HEK293T (cell line): ENCODE data around the gene RPP14.

Source experiments
- BHLHE40 ChIP-seq: fragments of 450-650 bp; IDR thresholded peaks from 2 replicates; pipeline ENCODE4 v1.6.1; 2016; ENCODE audit warnings: mild to moderate bottlenecking, moderate library complexity, borderline replicate concordance
- CTBP1 ChIP-seq: fragments of 450-650 bp; IDR thresholded peaks from 2 replicates; pipeline ENCODE4 v1.6.1; 2016; ENCODE audit warnings: borderline replicate concordance
- ELF4 ChIP-seq: fragments of 450-650 bp; IDR thresholded peaks from 2 replicates; pipeline ENCODE4 v1.6.1; 2017; ENCODE audit warnings: antibody characterized with exemption
- FOXA1 ChIP-seq: fragments of 450-650 bp; IDR thresholded peaks from 2 replicates; pipeline ENCODE4 v1.6.1; 2016; ENCODE audit warnings: mild to moderate bottlenecking
- FOXK2 ChIP-seq: fragments of 450-650 bp; IDR thresholded peaks from 2 replicates; pipeline ENCODE4 v1.6.1; 2016; ENCODE audit warnings: mild to moderate bottlenecking
- FOXM1 ChIP-seq: fragments of 450-650 bp; IDR thresholded peaks from 2 replicates; pipeline ENCODE4 v1.6.1; 2017; ENCODE audit warnings: mild to moderate bottlenecking, borderline replicate concordance
- HDGF ChIP-seq: fragments of 450-650 bp; IDR thresholded peaks from 2 replicates; pipeline ENCODE4 v1.6.1; 2017; ENCODE audit warnings: antibody characterized with exemption, borderline replicate concordance
- LEF1 ChIP-seq: fragments of 450-650 bp; IDR thresholded peaks from 2 replicates; pipeline ENCODE4 v1.6.1; 2017; ENCODE audit warnings: mild to moderate bottlenecking, borderline replicate concordance
- NFRKB ChIP-seq: fragments of 450-650 bp; IDR thresholded peaks from 2 replicates; pipeline ENCODE4 v1.6.1; 2016; ENCODE audit warnings: mild to moderate bottlenecking, moderate library complexity
- SP1 ChIP-seq: fragments of 450-650 bp; IDR thresholded peaks from 2 replicates; pipeline ENCODE4 v1.6.1; 2017
- SUZ12 ChIP-seq: fragments of 450-650 bp; IDR thresholded peaks from 2 replicates; pipeline ENCODE4 v1.6.1; 2016; ENCODE audit warnings: mild to moderate bottlenecking
- TARDBP ChIP-seq: fragments of 450-650 bp; IDR thresholded peaks from 2 replicates; pipeline ENCODE4 v1.6.1; 2016
- ZNF384 ChIP-seq: fragments of 450-650 bp; IDR thresholded peaks from 2 replicates; pipeline ENCODE4 v1.6.1; 2016
- TF ChIP-seq, protein P1 (sequence below): fragments of 450-650 bp; IDR thresholded peaks from 2 replicates; pipeline ENCODE4 v1.6.1; 2016

GRCh38 chr3:58260733-58261132 lies 45.3 kb upstream of the RPP14 start:
- TF ChIP-seq, protein P1, sequence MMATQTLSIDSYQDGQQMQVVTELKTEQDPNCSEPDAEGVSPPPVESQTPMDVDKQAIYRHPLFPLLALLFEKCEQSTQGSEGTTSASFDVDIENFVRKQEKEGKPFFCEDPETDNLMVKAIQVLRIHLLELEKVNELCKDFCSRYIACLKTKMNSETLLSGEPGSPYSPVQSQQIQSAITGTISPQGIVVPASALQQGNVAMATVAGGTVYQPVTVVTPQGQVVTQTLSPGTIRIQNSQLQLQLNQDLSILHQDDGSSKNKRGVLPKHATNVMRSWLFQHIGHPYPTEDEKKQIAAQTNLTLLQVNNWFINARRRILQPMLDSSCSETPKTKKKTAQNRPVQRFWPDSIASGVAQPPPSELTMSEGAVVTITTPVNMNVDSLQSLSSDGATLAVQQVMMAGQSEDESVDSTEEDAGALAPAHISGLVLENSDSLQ, result no peak
- TF ChIP-seq FOXK2, result no peak
- TF ChIP-seq FOXM1, result no peak
- no peak for TF ChIP-seq FOXA1
- no peak for TF ChIP-seq BHLHE40
- TF ChIP-seq ZNF384, result no peak
- TF ChIP-seq SP1, result no peak
- TF ChIP-seq NFRKB, result no peak
- no peak for TF ChIP-seq SUZ12
- no peak for TF ChIP-seq LEF1
- TF ChIP-seq TARDBP, result no peak
- TF ChIP-seq HDGF, result no peak
- no peak for TF ChIP-seq CTBP1
- no peak for TF ChIP-seq ELF4
